DND-41 (cell line): ENCODE data around the gene HTR2A.

Source experiments
- ATAC-seq: fragments of 200-7000 bp; cut with Tn5 transposase; 3 replicates; pipeline ENCODE4 v1.9.1; 2021; ENCODE audit warnings: low read depth; ENCODE audit not compliant: insufficient read depth
- DNase-seq: peaks from one replicate; pipeline ENCODE4 v3.0.0-alpha.2; 2020
- H2AFZ ChIP-seq: 2 replicates; pipeline ENCODE4 v1.6.0; 2012; ENCODE audit warnings: low read depth, low read length
- H3K27ac ChIP-seq: 2 replicates; pipeline ENCODE4 v1.5.1; 2012; ENCODE audit warnings: low read length, inconsistent platforms
- H3K27me3 ChIP-seq: fragments of 200-600 bp; sonication (generic); 2 replicates; pipeline ENCODE4 v1.6.0; 2012; ENCODE audit warnings: low read length, mild to moderate bottlenecking, inconsistent platforms; ENCODE audit not compliant: insufficient read depth, poor library complexity
- H3K36me3 ChIP-seq: 2 replicates; pipeline ENCODE4 v1.5.1; 2012; ENCODE audit warnings: low read length, inconsistent platforms; ENCODE audit not compliant: insufficient read depth
- H3K4me1 ChIP-seq: 2 replicates; pipeline ENCODE4 v1.5.1; 2012; ENCODE audit warnings: mild to moderate bottlenecking, low read length; ENCODE audit not compliant: insufficient read depth
- H3K4me2 ChIP-seq: 2 replicates; pipeline ENCODE4 v1.6.0; 2012; ENCODE audit warnings: mild to moderate bottlenecking, moderate library complexity, low read length, inconsistent platforms; ENCODE audit not compliant: insufficient read depth
- H3K4me3 ChIP-seq, 2 experiments: fragments of 200-600 bp in 1 of 2; shearing (Covaris generic) in 1 of 2; 2 replicates each; pipeline ENCODE4 v1.5.1; 2012 to 2016; ENCODE audit warnings: inconsistent platforms in 2 of 2, low read length in 2 of 2, mild to moderate bottlenecking in 2 of 2, low read depth in 1 of 2, moderate library complexity in 1 of 2
- H3K79me2 ChIP-seq: 2 replicates; pipeline ENCODE4 v1.6.0; 2012; ENCODE audit warnings: low read length, inconsistent platforms; ENCODE audit not compliant: insufficient read depth
- H3K9ac ChIP-seq: 2 replicates; pipeline ENCODE4 v1.6.0; 2012; ENCODE audit warnings: low read depth, mild to moderate bottlenecking, inconsistent platforms, low read length, moderate library complexity
- H3K9me3 ChIP-seq: 2 replicates; pipeline ENCODE4 v1.5.1; 2012; ENCODE audit warnings: low read length, moderate library complexity, mild to moderate bottlenecking, inconsistent platforms; ENCODE audit not compliant: insufficient read depth, severe bottlenecking
- H4K20me1 ChIP-seq: 2 replicates; pipeline ENCODE4 v1.6.0; 2012; ENCODE audit warnings: low read length; ENCODE audit not compliant: insufficient read depth
- EZH2 ChIP-seq: IDR thresholded peaks from 3 replicates; pipeline ENCODE4 v1.6.1; 2012; ENCODE audit warnings: borderline replicate concordance, low read depth, mild to moderate bottlenecking, moderate library complexity, low read length, inconsistent platforms; ENCODE audit not compliant: severe bottlenecking
- TF ChIP-seq, protein P1 (sequence below): IDR thresholded peaks from 2 replicates; pipeline ENCODE4 v1.5.1; 2012; ENCODE audit warnings: borderline replicate concordance, low read length, moderate library complexity, mild to moderate bottlenecking; ENCODE audit not compliant: poor library complexity, severe bottlenecking; ENCODE audit errors: extremely low read depth

Gene HTR2A

GRCh38 chr13:46831588-46832194 is 65.2 kb downstream of the HTR2A start:
- TF ChIP-seq, protein P1, sequence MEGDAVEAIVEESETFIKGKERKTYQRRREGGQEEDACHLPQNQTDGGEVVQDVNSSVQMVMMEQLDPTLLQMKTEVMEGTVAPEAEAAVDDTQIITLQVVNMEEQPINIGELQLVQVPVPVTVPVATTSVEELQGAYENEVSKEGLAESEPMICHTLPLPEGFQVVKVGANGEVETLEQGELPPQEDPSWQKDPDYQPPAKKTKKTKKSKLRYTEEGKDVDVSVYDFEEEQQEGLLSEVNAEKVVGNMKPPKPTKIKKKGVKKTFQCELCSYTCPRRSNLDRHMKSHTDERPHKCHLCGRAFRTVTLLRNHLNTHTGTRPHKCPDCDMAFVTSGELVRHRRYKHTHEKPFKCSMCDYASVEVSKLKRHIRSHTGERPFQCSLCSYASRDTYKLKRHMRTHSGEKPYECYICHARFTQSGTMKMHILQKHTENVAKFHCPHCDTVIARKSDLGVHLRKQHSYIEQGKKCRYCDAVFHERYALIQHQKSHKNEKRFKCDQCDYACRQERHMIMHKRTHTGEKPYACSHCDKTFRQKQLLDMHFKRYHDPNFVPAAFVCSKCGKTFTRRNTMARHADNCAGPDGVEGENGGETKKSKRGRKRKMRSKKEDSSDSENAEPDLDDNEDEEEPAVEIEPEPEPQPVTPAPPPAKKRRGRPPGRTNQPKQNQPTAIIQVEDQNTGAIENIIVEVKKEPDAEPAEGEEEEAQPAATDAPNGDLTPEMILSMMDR: peak; percentile 88
- TF ChIP-seq EZH2: no peak
- Histone ChIP-seq H3K4me1 (no peaks in the 10 kb centered on the region), H3K27ac (no peak overlapping the region), H3K79me2 (no peaks in the 10 kb centered on the region), H3K4me2 (no peak overlapping the region), H3K9me3 (no peaks in the 10 kb centered on the region), H4K20me1 (no peaks in the 10 kb centered on the region), H3K36me3 (no peaks in the 10 kb centered on the region), H2AFZ (no peak overlapping the region), H3K4me3 (no peak overlapping the region), H3K27me3 (peaks cover 6% of the 10 kb centered on the region), H3K9ac (no peak overlapping the region)
- ATAC-seq (peak; percentile 66; the same call in 2 of the 3 replicates), DNase-seq (peak; percentile 49)

GRCh38 chr13:46830405-46831005 is 66.3 kb downstream of the HTR2A start:
- DNase-seq (no peak), ATAC-seq (no peak)
- Histone ChIP-seq H3K27ac (no peak overlapping the region), H3K36me3 (no peaks in the 10 kb centered on the region), H3K4me1 (no peaks in the 10 kb centered on the region), H3K4me2 (no peak overlapping the region), H3K9me3 (no peaks in the 10 kb centered on the region), H2AFZ (no peak overlapping the region), H4K20me1 (no peaks in the 10 kb centered on the region), H3K9ac (no peak overlapping the region), H3K27me3 (peaks cover 6% of the 10 kb centered on the region), H3K4me3 (no peak overlapping the region), H3K79me2 (no peaks in the 10 kb centered on the region)
- TF ChIP-seq, protein P1: no peak
- TF ChIP-seq EZH2: no peak

DNA sequence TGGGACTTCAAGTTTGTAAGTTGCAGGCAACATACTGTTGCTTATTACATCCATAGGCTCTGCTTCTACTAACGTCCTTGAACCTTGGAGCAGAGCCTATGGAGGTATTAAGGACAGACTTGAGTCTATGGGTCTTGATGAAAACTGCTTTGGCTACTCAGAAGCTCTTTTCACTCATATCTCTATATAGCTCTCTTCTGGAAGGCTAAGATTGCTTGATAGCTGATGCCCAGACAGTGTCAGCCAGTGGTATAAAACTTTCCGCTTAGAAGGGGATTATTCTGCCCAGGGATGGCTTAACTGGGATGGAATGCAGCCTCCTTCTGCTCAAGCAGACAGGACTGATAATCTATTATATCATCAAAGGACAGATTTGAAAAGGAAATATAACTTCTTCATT is 74.3 kb downstream of the HTR2A start:
- Histone ChIP-seq H3K79me2 (no peaks in the 10 kb centered on the region), H3K27me3 (peaks cover 19% of the 10 kb centered on the region), H3K4me3 (no peak overlapping the region), H3K4me2 (no peak overlapping the region), H4K20me1 (no peaks in the 10 kb centered on the region), H3K27ac (no peak overlapping the region), H3K9ac (no peak overlapping the region), H3K36me3 (no peaks in the 10 kb centered on the region), H3K4me1 (no peaks in the 10 kb centered on the region), H3K9me3 (no peaks in the 10 kb centered on the region), H2AFZ (no peak overlapping the region)
- TF ChIP-seq, protein P1: no peak
- TF ChIP-seq EZH2: no peak
- DNase-seq (no peak), ATAC-seq (no peak)
